Stomach (tissue), 9 donors: Measurements from ENCODE around the gene TTC28. TPM values are rescaled to one million over a fixed set of nuclear protein-coding genes. Genes with fewer than 3 reads are reported as not detected.
"Not testable (repeated sequence)": the region's sequence is repeated elsewhere in the genome, so short reads cannot be mapped to it uniquely, and the experiment has no call there.

Source experiments
- DNase-seq, 2 donors: peaks; one replicate each; pipeline versions ENCODE4 v3.0.0 to v3.0.0-alpha.2; 2013 to 2019
- H3K27ac ChIP-seq, 5 donors: fragments of 200-600 bp in 4 of 5; sonication (generic) in 4 of 5; one replicate each; pipeline ENCODE4 v1.5.1; 2013 to 2019; ENCODE audit warnings: mild to moderate bottlenecking in 1 of 5, moderate library complexity in 1 of 5
- H3K27me3 ChIP-seq, 3 donors: fragments of 200-600 bp; sonication (generic); one replicate each; pipeline ENCODE4 v1.5.1; 2017 to 2019; ENCODE audit warnings: mixed run types in 1 of 3
- H3K36me3 ChIP-seq, 4 donors: fragments of 200-600 bp; sonication (generic); 1 replicate in 3 of 4; 2 replicates in 1 of 4; pipeline ENCODE4 v1.5.1; 2016 to 2019
- H3K4me1 ChIP-seq, 4 donors: fragments of 200-600 bp; sonication (generic); one replicate each; pipeline ENCODE4 v1.5.1; 2016 to 2019
- H3K4me3 ChIP-seq, 4 donors: fragments of 200-600 bp; sonication (generic) in 3 of 4; one replicate each; pipeline ENCODE4 v1.5.1; 2016 to 2019; ENCODE audit warnings: mild to moderate bottlenecking in 1 of 4
- H3K9me3 ChIP-seq, 4 donors: fragments of 200-600 bp; sonication (generic); one replicate each; pipeline ENCODE4 v1.5.1; 2016 to 2019
- EP300 ChIP-seq: sonication (generic); formaldehyde crosslinking; IDR thresholded peaks from one replicate; pipeline ENCODE4 v1.6.1; 2017; ENCODE audit warnings: antibody characterized with exemption
- POLR2A ChIP-seq, 4 donors: fragments of 450-650 bp; IDR thresholded peaks; one replicate each; pipeline ENCODE4 v1.6.1; 2016; ENCODE audit warnings: antibody characterized with exemption in 4 of 4, control low read depth in 2 of 4, mild to moderate bottlenecking in 1 of 4, moderate library complexity in 1 of 4
- POLR2AphosphoS5 ChIP-seq, 3 donors: sonication (generic); formaldehyde crosslinking; IDR thresholded peaks; one replicate each; pipeline ENCODE4 v1.6.1; 2016; ENCODE audit warnings: antibody characterized with exemption in 3 of 3
- WGBS, 5 donors: extraction: QIAGEN DNeasy Blood & Tissue Kit in 3 of 5; methylation state at CpG; one replicate each; pipeline versions ENCODE4 v1.1.5 to v1.1.7; 2013 to 2018; 5-methylcytosine and 5-hydroxymethylcytosine counted together
- intact Hi-C: fragments of 100-400 bp; cut with DNase I; formaldehyde crosslinking; loops from one replicate; pipeline ENCODE4 v1.15.1; 2023; ENCODE audit warnings: low total_unique reads
- polyA plus RNA-seq, 3 donors: library from polyadenylated mRNA; stranded (reverse); fragments of 200-250 nt; gene quantifications; one replicate each; pipeline ENCODE4 v1.2.3, GENCODE V29; 2013
- total RNA-seq, 5 donors: library from RNA; depleted of rRNA; stranded (reverse); fragments of >200 nt; gene quantifications; one replicate each; pipeline versions ENCODE4 v1.1.0 to v1.2.3, GENCODE V29; 2014 to 2016
- TF ChIP-seq, protein P1 (sequence below), 7 experiments: fragments of 450-650 bp in 4 of 7; fragments of 200-600 bp in 3 of 7; sonication (generic) in 3 of 7; IDR thresholded peaks; one replicate each; pipeline ENCODE4 v1.5.1; 2016 to 2019; ENCODE audit warnings: antibody characterized with exemption in 7 of 7, control low read depth in 2 of 7, mild to moderate bottlenecking in 1 of 7
- donor health status: healthy with polysubstance abuse.
- donor health status: Bipolar disorder and iron deficiency.
- donor health status: healthy.

The TTC28 gene
- total and polyA plus RNA-seq, 8 donors, result 1.7 to 53.4 (median 24.6) TPM

DNA sequence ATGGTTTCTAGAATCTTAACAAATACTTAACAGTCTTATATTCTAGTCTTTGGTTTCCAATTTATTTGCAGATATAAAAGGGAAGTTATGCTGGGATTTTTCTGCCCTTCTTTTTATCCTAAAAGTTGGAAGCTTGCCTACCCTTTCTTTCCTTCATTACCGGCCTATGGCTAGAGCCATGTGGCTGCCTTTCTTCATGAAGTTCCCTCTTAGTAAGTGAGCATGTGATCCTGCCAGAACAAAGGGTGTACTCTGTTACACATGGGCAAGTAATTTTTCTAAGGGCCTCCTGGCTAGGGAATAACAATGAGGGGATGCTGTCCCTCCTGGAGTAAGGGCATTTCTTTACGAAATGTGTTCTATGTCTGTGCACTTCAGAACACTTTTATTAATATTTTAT, 508.5 kb downstream of the TTC28 start:
- 55 to 74% (median 66%) methylated on average over 2 of the region's 2 CpGs for WGBS, 5 donors
- DNase-seq, result no peak
- Histone ChIP-seq H3K9me3 (no peaks in the 10 kb centered on the region), H3K4me3 (no peak overlapping the region), H3K27ac (no peak overlapping the region), H3K36me3 (no peaks in the 10 kb centered on the region), H3K27me3 (no peaks in the 10 kb centered on the region), H3K4me1 (peaks cover 0 to 27% (median 15%) of the 10 kb centered on the region in 4 donors)
- intact Hi-C loops, result no loop called here
- no peak for TF ChIP-seq POLR2AphosphoS5 (IDR thresholded peaks at IDR 0.05)
- TF ChIP-seq POLR2A (IDR thresholded peaks at IDR 0.05), result no peak
- TF ChIP-seq EP300, result no peak
- TF ChIP-seq, protein P1, sequence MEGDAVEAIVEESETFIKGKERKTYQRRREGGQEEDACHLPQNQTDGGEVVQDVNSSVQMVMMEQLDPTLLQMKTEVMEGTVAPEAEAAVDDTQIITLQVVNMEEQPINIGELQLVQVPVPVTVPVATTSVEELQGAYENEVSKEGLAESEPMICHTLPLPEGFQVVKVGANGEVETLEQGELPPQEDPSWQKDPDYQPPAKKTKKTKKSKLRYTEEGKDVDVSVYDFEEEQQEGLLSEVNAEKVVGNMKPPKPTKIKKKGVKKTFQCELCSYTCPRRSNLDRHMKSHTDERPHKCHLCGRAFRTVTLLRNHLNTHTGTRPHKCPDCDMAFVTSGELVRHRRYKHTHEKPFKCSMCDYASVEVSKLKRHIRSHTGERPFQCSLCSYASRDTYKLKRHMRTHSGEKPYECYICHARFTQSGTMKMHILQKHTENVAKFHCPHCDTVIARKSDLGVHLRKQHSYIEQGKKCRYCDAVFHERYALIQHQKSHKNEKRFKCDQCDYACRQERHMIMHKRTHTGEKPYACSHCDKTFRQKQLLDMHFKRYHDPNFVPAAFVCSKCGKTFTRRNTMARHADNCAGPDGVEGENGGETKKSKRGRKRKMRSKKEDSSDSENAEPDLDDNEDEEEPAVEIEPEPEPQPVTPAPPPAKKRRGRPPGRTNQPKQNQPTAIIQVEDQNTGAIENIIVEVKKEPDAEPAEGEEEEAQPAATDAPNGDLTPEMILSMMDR (IDR thresholded peaks at IDR 0.05), result no peak

DNA sequence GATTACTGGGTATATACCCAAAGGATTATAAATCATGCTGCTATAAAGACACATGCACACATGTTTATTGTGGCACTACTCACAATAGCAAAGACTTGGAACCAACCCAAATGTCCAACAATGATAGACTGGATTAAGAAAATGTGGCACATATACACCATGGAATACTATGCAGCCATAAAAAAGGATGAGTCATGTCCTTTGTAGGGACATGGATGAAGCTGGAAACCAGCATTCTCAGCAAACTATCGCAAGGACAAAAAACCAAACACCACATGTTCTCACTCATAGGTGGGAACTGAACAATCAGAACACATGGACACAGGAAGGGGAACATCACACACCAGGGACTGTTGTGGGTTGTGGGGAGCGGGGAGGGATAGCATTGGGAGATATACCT, 510.3 kb downstream of the TTC28 start:
- DNase-seq, intact Hi-C loops, H3K36me3 ChIP-seq, H3K4me3 ChIP-seq, H3K27ac ChIP-seq, H3K9me3 ChIP-seq, H3K27me3 ChIP-seq: not testable (repeated sequence)
- WGBS, 5 donors, result 95 to 100% (median 97%) methylated on average over 2 of the region's 2 CpGs
- peaks cover 0 to 27% (median 15%) of the 10 kb centered on the region in 4 donors for H3K4me1 ChIP-seq

DNA sequence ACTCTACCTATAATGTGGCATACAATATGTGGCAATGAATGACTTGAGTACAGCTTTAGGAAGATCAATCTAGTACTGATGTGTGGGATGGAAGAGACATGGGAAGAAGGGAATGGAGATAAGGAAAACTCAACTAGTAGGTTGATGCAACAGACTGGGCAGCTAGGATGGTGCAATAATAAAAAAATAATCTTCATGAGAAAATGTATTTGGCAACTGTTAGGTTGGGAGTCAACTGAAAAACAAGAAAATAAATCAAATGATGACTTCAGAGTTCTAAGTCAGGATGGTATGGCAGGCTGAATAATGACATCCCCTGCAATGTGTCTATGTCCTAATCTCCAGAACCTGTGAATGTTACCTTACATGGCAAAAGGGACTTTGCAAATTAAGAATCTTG, 523.8 kb downstream of the TTC28 start:
- Histone ChIP-seq H3K4me1 (peaks cover 0 to 4% (median 0%) of the 10 kb centered on the region in 4 donors), H3K36me3 (no peaks in the 10 kb centered on the region), H3K9me3 (peaks cover 0 to 14% (median 0%) of the 10 kb centered on the region in 4 donors), H3K4me3 (no peak overlapping the region), H3K27ac (no peak overlapping the region), H3K27me3 (no peaks in the 10 kb centered on the region)
- TF ChIP-seq EP300 (no peak), POLR2AphosphoS5 (IDR thresholded peaks at IDR 0.05) (no peak), POLR2A (IDR thresholded peaks at IDR 0.05) (no peak)
- TF ChIP-seq, protein P1 (IDR thresholded peaks at IDR 0.05), result no peak
- no peak for DNase-seq
- intact Hi-C loops, result no loop called here

DNA sequence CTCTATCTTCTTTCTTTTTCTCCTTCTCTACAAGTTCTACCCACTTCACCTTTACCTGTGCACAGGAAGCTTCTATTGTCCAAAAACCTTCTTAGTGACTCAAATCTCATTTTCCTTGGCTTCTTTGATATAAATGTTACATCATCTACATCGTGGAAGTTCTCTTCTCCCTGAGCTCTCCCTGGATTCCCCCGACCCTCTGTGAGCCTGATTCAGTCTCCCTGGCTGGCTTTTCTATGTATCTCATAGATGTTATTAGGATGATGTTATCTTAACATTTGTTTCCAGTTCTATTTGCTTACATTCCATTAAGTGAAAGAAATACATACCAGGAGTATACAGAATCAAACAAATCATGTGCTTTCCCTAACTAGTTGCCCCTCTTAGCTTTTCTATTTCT, 524.8 kb downstream of the TTC28 start:
- intact Hi-C loops, result no loop called here
- peaks cover 0 to 14% (median 0%) of the 10 kb centered on the region in 4 donors for H3K9me3 ChIP-seq
- TF ChIP-seq EP300, result no peak
- DNase-seq, result no peak
- no peak overlapping the region for H3K27ac ChIP-seq
- H3K36me3 ChIP-seq, result no peaks in the 10 kb centered on the region
- peaks cover 0 to 4% (median 0%) of the 10 kb centered on the region in 4 donors for H3K4me1 ChIP-seq
- H3K4me3 ChIP-seq, result no peak overlapping the region
- 38 to 75% (median 56%) methylated on average over 2 of the region's 2 CpGs for WGBS, 5 donors
- H3K27me3 ChIP-seq, result no peaks in the 10 kb centered on the region

DNA sequence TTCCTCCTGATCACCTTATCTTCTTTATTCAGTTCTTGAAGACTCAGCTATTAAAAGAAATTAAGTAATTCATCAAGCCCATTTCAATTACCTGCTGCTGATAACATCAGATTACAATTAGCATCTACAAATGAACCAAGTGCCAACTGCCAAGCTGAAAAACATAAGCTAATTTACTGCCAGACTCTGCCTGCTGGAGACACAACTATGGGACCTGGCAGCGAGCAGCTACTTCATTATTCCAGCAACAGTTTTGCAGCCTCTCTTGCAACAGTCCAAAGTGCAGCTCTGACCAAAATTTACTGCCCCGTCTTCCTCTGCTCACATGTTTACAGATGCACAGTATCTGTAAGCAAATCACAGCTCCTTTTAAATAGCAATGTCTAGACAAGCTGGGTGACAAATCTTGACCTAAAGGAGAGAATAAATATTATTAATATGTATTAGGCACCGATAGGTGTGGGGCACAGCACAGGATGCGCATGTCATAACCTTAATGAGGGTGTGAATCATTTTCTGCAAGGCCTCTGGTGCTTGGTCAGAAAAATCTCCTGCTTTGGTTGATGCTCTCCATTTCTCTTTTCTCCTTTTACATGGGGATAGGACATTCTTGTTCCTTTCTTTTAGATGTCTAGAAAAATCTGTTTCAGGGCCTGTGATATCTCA, 528.4 kb downstream of the TTC28 start:
- Histone ChIP-seq H3K4me1 (peaks cover 0 to 13% (median 5%) of the 10 kb centered on the region in 4 donors), H3K9me3 (no peaks in the 10 kb centered on the region), H3K4me3 (no peak overlapping the region), H3K36me3 (no peaks in the 10 kb centered on the region), H3K27me3 (no peaks in the 10 kb centered on the region), H3K27ac (no peak overlapping the region)
- 78 to 83% (median 80%) methylated on average over 4 of the region's 4 CpGs for WGBS, 5 donors
- DNase-seq, result no peak
- TF ChIP-seq, protein P1 (IDR thresholded peaks at IDR 0.05), result no peak
- TF ChIP-seq POLR2AphosphoS5 (IDR thresholded peaks at IDR 0.05) (no peak), POLR2A (IDR thresholded peaks at IDR 0.05) (no peak), EP300 (no peak)
- intact Hi-C loops, result no loop called here
